Cardiac muscle cell (in vitro differentiated cells and primary cell): Measurements from ENCODE around the gene CDH4. TPM values are rescaled to one million over a fixed set of nuclear protein-coding genes. Genes with fewer than 3 reads are reported as not detected.

ENCODE experiments used
- DNase-seq, 2 donors: peaks; one replicate each; pipeline versions ENCODE4 v3.0.0 to v3.0.0-alpha.2; 2010 to 2017; ENCODE audit warnings: low read depth in 1 of 2, low spot score in 1 of 2
- H3K27ac ChIP-seq: fragments of 200-600 bp; sonication (generic); 2 replicates; pipeline ENCODE4 v1.5.1; 2016
- H3K27me3 ChIP-seq: fragments of 200-600 bp; sonication (generic); 2 replicates; pipeline ENCODE4 v1.6.0; 2016; ENCODE audit warnings: control low read depth
- H3K36me3 ChIP-seq: fragments of 200-600 bp; sonication (generic); 2 replicates; pipeline ENCODE4 v1.5.1; 2016; ENCODE audit warnings: control low read depth
- H3K4me1 ChIP-seq: fragments of 200-600 bp; sonication (generic); 2 replicates; pipeline ENCODE4 v1.8.1; 2017; ENCODE audit warnings: low read depth, mild to moderate bottlenecking, mixed run types
- H3K4me3 ChIP-seq: fragments of 200-600 bp; sonication (generic); 2 replicates; pipeline ENCODE4 v1.5.1; 2016; ENCODE audit warnings: mild to moderate bottlenecking
- H3K9me3 ChIP-seq: fragments of 200-600 bp; sonication (generic); 2 replicates; pipeline ENCODE4 v1.5.1; 2017; ENCODE audit warnings: low read depth, mild to moderate bottlenecking, control low read depth
- CTCF ChIP-seq: IDR thresholded peaks from 2 replicates; pipeline ENCODE4 v1.5.1; 2012; ENCODE audit warnings: low read depth, mild to moderate bottlenecking, low read length
- polyA plus RNA-seq: library from polyadenylated mRNA; unstranded; fragments of >200 nt; fragmentation: Nextera tagmentation; extraction: Ambion mirVana; gene quantifications from 2 replicates; pipeline ENCODE4 v1.2.1, GENCODE V29; 2016
- total RNA-seq: library from RNA; depleted of rRNA; stranded (reverse); fragments of >200 nt; gene quantifications from 2 replicates; pipeline ENCODE4 v1.2.3, GENCODE V29; 2016

CDH4 gene
- total and polyA plus RNA-seq, 2 experiments from 2014 or later: 0.43 to 0.80 TPM

- Histone ChIP-seq H3K4me3 (no peak overlapping the region), H3K36me3 (peaks cover 18% of the 10 kb centered on the region), H3K27me3 (no peaks in the 10 kb centered on the region), H3K9me3 (no peaks in the 10 kb centered on the region), H3K27ac (no peak overlapping the region), H3K4me1 (peaks cover 10% of the 10 kb centered on the region)
- TF ChIP-seq CTCF: no peak
- no peak for DNase-seq
These were observed 737.7 kb downstream of the CDH4 start for GRCh38 chr20:61989741-61990140.
